Dedifferentiated amniotic fluid mesenchymal stem cell (primary cell): ENCODE measurements around the gene VWA5A.

Experiments
- DNase-seq: peaks from one replicate; pipeline ENCODE4 v3.0.0-alpha.2; 2016; ENCODE audit errors: extremely low spot score

VWA5A gene, protein sequence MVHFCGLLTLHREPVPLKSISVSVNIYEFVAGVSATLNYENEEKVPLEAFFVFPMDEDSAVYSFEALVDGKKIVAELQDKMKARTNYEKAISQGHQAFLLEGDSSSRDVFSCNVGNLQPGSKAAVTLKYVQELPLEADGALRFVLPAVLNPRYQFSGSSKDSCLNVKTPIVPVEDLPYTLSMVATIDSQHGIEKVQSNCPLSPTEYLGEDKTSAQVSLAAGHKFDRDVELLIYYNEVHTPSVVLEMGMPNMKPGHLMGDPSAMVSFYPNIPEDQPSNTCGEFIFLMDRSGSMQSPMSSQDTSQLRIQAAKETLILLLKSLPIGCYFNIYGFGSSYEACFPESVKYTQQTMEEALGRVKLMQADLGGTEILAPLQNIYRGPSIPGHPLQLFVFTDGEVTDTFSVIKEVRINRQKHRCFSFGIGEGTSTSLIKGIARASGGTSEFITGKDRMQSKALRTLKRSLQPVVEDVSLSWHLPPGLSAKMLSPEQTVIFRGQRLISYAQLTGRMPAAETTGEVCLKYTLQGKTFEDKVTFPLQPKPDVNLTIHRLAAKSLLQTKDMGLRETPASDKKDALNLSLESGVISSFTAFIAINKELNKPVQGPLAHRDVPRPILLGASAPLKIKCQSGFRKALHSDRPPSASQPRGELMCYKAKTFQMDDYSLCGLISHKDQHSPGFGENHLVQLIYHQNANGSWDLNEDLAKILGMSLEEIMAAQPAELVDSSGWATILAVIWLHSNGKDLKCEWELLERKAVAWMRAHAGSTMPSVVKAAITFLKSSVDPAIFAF

DNA sequence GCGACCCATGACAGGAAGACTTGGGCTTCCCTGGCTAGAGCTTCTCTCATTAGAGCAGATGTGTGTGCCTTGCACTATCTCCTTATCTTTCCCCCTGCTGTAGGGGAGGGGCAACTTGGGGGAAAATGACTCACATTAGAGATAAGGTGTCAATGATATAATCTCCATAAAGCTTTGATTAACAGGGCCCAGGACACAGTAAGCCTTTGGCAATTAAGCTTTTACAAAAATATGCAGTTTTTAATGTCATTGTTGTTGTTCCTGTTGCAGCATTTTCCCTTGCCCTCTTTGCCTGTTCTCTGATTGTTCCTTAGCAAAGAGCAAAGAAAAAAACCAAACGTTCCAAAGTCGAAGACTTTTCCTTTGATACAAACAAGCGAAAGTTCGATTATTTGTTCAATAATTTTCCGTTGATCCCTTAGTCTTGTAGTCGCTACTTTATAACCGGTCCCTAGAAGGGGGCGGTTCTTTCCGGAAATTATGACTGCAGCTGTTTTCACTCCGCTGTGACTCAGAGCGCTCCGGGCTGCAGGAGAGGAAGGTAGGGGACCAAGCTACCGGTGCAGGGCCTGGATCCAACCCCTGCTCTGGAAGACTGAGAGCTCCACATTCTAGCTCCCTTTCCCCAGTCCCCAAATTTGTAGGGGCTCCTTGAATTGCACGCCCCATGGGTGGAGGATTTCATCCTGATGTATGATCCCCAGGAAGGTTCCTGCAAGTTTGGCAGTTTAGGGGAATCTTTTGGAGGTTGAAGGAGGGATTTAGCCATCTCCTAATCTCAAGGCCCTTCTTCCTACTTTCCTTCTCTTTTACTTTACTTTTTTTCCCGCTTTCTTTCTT, at the start of gene VWA5A:
TSS of gene VWA5A (plus strand) at position 509 of the 840 bp plus-strand sequence. CDS start 2,062 bp downstream, outside the sequence.
- DNase-seq, result peak; percentile 84

DNA sequence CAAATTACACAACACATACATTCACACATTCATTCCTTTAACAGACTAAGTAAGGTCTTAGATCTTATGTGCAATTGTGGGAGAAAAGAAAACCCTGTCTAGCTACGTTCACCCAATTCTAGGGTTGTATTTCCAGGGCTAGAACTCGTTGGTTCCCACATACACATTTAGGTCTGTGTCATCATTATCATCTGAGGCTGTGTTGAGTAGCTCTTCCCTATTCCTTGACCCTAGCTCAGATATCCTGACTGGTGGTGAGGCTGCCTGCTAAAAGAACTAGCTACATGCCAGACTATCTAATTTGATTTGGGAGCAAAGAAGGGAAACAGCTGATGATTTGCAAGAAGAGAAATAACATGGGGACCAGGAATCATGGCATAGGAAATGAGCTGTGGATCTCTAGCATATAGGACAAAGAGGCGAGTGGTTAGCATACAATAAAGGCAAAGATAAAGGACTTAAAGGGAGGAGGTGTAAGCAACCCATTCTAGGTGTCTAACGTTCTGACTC, 46.6 kb upstream of the VWA5A start:
- DNase-seq, result no peak

DNA sequence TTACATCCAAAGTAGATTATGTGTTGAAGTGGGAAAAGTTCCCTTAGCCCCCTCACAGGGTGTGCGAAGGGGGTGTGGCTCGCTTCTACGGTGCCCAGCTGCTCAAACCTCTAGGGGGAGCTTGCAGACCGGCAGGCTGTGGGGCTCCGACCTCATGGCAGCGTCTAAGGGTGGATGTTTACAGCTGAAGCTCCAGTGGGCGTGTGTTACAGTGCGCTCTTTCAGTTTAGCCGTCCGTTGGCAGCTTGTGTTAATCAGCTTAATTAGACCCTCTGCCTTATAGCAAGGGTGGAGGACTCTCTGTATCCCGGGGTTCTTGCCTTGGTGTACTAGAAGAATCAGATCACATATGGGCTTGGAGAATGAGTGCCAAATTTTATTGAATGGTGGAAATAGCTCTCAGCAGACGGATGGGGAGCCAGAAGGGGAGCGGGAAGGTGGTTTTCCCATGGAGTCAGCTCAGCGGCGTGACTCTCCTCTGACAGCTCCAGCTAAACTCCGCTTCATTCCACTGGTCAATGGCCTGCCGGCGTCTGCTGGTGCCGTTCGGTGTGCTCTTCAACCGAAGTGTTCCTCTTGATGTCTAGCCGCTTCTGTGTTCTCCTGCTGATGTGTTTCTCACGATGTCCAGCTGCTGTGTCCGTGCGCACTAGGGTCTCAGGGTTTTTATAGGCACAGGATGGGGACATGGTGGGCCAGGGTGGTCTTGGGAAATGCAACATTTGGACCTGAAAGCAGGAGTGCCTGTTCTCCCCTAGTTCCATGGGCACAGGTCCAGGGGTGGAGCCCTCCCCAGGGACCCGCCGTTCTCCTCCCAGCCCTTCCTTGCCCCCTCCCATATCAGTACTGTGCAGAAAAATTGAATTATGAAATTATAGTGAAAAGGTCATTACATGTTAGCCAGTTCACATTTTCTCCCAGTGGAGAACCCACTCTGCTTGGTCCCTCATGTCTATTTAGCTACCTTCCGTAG, 45.5 kb upstream of the VWA5A start:
- peak; percentile 15 for DNase-seq

DNA sequence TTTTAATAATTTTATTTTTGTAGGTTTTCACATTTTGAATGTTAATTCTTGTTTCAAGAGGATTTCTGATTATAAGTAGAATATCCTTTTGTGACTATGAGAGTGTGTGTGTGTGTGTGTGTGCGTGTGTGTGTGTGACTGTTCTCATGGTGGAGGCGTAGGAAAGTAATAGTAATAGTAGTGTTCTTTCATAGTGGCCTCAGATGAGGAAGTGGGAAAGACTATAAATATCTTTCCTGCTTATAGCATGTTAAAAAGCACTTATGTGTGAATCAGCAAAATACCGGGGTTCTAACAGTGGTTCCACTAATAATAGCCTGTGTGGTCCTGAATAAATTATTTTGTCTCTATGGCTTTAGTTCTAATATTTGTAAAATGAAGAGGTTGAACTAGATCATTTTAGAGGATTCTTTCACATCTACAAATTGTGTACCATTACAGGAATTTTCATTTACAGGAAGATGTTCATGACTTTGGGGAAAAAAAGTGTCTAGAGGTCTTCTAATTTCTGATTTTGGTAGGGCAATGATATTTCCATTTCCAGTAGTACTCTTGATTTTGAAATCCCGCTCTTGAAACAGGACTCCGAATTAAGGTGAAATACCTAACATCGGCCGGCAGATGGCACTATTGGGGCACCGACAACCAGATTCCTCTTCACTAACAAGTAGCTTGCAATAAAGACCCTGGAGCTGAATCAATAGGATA, 44.2 kb upstream of the VWA5A start:
- peak; percentile 68 for DNase-seq

DNA sequence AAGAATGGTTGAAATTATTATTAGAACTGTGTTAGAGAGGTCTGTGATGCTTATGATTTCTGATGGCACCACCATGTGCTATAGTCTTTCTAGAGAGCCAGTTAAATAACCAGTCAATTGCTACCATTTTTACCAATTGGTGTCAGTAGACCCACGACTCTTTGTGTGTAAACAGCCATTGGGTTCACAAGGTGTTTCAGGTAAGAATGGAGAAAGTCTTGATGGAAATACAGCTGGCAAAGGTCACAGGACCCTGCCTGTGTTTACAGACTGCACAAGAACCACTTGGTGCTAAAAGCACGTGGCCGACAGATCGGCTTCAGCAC, 43.7 kb upstream of the VWA5A start:
- DNase-seq, result no peak

DNA sequence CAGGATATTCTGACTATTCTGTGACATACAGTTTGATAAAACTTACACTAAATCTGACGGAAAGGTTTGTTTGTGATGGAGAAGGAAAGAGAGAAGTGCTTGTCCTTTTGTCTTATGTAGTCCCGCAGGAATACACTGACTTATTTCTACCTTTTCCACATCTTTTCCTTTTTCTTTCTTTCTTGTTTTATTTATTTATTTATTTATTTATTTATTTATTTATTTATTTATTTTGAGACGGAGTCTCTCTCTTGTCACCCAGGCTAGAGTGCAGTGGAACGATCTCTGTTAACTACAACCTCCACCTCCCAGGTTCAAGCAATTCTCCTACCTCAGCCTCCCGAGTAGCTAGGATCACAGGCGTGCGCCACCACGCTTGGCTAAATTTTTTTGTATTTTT, 43.1 kb upstream of the VWA5A start:
- DNase-seq, result no peak

DNA sequence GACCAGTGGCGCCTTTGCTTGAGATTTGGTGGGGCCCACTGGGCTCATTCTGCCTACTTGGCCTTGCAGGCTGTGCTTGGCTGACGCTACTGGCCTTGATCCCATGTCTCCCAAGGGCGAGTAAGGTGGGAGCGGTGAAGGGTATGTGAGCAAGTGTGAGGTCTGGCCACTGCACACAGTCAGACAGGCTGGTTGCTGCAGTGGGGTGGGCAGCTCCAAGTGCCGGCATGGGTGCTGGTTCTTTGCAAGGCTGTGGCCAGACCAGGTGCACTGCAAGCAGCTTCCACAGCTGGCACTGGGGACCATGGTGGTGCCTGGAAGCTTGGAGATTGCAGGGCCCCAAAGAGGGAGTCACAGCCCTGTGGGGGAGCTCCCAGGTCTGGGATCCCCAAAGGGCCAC, 40.7 kb upstream of the VWA5A start:
- no peak for DNase-seq

DNA sequence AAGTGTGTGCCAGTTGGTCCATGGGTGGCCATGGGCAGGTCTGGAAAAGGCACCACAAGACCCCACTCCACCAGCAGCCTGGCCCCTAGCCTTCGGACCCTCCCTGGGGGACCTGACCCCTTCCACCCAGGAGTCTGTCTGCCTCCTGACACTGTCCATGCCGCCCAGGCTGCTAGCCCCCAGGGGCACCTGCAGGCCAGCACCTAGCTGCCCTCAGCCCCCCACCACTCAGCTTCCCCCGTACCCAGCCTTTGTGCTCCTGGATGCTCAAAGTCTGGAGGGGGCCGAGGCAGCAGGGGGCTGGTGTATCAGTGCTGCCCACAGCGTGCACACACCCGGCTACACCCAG, 39.8 kb upstream of the VWA5A start:
- no peak for DNase-seq

DNA sequence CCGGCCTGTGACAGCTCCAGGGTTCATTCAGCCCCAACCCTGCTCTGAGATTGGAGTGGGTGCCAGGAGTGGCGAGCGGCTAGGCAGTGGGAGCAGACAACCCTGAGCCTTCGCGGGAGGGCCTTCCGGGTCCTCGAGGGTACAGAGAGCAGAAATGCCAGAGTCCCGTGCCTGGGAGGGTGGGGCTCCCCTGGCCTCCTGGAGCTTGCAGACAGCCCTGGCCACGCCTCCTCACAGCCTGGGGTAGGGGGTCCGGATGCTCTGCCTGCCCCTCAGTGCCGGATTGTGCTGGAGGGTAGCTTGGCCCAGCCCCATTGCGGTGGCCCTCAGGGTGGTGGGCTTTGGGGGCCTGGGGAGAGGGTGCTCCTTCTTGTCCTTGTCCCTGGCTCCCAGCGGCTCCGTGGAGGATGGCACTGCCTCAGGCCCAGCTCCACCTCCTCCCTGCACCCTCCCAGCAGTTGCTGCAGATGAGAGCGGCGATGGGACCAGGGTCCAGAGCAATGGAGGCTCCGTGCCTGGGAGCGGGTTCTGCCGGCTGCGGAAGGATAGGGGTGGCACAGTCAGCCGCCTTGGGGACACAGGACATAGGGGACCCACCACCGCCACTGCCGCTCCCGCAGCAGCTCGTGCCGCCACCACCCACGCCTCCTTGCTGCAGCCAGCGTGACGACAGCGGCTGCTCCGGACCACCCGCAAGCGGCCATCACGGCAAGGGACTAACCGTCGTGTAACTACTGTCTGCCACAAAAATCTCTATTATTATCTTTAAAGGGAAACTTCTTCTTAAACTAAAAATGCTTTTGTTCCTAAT, 39.2 kb upstream of the VWA5A start:
- DNase-seq, result no peak

DNA sequence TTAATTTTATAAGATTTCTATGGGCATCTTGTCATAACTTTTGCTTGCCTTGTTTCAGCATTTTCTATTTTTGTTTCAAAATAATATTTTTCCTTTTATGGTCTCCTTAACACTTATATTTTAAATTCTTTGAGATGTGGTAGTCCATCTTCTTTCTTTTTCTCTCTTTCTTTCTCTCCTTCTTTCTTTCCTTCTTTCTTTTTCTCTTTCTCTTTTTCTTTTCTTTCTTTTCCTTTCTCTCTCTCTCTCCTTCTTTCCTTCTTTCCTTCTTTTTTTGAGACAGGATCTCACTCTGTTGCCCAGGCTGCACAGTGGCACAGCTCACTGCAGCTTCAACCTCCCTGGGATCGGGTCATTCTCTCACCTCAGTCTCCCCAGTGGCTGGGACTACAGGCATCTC, 38.0 kb upstream of the VWA5A start:
- DNase-seq, result no peak

DNA sequence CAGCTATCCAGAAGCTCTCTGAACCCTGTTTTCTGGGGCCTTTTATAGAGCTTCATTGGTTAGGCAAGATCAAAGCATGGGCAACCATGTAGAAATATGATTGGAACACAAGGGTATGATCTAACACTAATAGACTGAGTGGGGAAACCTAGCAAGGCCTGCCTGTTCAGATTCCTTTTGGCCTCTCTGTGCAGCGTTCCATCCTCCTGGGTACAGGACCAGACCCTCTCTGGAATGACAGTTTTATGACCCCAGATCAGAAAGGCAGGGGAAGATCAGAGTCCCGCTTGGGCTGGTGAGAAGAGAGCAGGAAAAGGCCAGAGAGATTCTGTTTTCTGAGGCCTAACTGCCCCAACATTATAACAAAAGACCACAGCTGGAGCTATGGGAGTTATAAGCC, 36.7 kb upstream of the VWA5A start:
- no peak for DNase-seq

DNA sequence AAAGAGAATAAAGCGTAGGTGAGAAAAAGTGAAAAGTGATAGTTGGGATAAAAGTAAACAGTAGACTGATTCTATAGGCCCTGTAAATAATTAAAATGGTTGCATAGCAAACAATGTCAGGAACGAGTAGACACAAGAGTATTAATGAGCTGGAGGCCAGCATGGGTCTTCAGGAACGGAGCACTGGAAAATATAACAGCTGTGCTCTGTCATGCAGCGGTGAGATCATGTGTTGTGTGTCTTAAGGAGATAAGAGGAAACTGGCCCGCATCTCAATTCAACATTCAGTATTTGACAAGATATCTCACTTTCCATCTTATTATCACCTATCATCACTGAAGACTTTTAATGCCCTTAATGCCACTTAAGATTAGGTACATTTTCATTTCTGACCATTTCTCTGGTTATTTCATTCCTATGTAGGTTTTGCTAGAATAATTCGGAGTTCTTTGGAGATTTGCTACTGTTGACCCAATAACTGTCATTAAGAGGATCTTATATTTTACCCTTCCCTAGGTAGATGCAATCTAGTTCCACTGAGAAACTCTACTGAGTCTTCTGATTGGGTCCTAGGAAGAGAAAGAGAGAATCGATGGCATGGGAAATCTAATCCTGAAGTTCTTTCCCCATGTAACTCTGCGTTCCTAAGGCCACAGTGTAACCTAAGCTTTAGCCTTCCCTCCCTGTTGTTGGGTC, 35.5 kb upstream of the VWA5A start:
- no peak for DNase-seq

DNA sequence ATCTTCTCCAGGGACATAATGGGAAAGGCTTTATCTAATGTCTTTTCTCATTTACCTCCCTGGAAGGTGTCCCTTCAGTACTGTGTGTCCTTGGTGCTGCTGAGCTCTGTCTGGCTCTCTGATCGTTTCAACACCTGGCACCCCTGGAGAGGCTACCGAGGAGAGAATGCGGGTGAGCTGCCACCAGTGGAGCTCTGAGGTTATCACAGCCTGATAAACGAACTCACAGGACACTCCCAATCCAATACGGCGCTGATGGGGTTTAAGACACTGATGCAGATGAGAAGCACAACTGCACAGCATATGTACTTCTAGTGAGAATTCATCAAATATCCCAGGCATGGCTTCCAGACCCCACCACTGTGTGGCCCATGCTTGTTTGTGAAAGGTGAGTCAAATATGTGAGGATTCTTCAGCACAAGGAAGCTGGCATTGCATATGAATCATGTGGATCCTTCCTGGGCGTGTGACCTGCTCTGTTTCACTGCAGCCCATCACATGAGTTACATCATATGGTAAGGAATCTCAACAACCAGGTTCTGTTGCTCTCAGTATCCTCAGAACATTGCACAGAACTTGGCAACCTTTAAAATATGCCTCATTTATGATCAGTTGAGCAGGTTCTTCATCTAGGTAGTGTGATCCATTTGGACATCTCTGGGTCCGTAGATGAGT, 34.8 kb upstream of the VWA5A start:
- no peak for DNase-seq

DNA sequence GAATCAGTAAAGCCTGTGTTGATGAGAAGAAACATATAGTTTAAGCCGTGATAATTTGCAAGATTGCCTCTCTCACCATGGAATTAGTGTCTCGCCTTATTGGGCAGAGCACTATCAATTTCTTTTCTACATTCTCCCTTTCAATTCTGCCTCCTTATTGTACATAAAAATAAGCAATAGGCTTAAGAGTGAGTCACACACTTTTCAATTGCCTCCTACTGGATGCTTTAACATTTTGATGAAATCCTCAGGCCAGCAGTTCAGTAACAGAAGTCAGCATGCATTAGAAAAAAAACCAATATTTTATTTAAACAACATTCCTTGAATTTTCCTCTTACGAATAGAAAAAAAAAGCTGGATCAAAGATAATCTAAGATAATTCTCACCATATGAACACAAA, 33.8 kb upstream of the VWA5A start:
- no peak for DNase-seq

DNA sequence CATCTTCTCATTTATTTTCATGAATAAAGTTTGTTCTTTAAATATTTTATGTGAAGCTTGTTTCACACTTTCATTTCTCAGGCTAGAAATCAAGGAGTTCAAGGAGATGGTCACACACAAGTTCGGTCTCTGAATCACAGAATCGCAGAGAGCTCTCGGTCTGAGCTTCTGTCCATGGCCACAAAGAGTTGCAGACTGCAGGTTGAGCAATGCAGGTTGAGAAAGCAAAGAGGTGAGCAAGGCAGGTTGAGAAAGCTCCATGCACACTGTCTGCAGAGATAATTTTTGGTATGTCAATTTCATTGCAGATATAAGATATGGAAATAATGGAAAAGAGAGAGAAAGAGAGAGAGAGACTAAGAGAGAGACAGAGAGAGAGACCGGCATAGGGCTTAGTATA, 32.9 kb upstream of the VWA5A start:
- DNase-seq, result no peak

DNA sequence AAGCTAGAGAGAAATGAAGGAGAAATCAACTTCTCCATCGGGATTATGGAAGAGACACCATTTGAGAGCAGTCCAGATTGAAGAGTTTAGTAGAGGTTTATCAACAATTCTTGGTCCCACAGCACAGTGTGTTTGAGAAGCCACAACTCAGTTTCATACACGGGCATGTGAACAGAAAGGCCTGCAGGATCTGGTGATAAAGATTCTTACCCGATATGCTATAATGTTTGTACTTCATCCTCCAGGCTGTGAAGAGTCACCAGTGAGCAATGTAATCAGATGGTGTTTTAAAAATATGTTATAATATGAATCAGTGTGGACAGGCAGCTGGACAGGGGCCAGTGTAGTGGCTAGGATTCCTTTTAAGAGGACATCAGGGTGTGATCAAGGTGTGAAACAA, 29.7 kb upstream of the VWA5A start:
- DNase-seq, result no peak

DNA sequence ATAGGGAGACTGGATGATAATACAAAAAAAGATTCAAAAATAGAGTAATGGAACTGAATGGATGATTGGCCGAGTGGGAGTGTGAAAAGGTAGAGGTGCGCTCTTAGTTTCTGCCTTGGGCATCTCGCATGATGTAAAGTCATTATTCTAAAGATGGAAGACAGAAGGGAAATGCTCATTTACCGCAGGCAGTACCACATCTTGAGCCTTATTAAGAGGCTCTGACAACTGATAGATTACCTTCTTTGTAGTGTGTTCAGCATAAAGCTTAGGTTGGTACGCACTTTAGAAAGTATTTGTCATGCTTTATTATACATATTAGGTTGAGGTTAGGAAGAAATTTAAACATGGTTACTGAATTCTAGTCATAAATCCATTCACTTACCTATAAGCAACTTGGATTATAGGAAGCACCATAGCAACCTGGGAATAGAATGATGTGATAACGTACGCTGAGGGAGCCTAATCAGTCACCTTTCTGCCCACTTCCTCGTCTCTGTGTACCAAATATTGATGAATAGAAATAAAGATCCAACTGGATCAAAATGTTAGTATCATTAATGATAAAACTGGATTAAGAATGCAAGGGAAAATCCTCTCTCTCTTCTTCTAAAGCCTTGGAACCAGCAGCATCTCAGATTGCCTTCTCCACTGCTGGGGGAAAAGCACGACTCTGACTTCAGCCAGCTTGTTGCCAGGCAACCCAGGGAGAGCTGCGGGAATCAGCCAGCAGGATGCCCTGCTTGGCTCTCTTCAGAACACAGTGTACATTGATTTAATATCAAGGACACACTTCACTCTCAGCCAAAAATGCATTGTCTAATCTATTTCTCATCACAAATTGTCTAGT, 29.0 kb upstream of the VWA5A start:
- no peak for DNase-seq

DNA sequence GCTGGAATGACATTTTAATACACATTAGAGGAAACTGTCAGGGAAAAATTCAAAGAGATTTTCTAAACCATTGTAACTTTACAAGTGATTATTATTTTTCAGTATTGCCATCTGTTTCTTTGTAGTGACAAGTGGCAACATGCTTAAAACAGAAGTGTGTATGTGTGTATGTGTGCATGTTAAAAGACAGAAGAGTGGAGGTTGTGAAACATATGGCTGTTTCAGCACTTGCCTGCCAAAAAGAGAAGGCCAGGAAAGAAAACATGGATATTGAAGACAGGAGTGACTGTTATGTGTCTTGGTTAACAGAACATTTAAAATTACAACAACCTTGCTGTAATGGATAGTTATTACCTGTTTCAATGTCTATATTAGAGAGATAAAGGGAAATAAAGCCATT, 24.3 kb upstream of the VWA5A start:
- DNase-seq, result no peak
